GM18907 (cell line): ENCODE results near the gene GLRX5.
A peak's percentile ranks its signal among the peaks of the same experiment; 100 is the strongest.
"Not testable (repeated sequence)": the region's sequence is repeated elsewhere in the genome, so short reads cannot be mapped to it uniquely, and the experiment has no call there.

ENCODE experiments used
- ATAC-seq: cut with Tn5 transposase; IDR thresholded peaks from one replicate; pipeline ENCODE4 v1.9.1; 2021; ENCODE audit warnings: mild to moderate bottlenecking, moderate library complexity; ENCODE audit not compliant: unreplicated experiment

The GLRX5 gene

GRCh38 chr14:95498622-95499353, 36.1 kb upstream of the GLRX5 start:
- ATAC-seq: no peak

- no peak for ATAC-seq
Measured at GRCh38 chr14:95499354-95499750, 35.5 kb upstream of the GLRX5 start.

- no peak for ATAC-seq
Measured at GRCh38 chr14:95500201-95500681, 34.6 kb upstream of the GLRX5 start.

GRCh38 chr14:95500772-95501401, 34.0 kb upstream of the GLRX5 start:
- ATAC-seq: no peak

GRCh38 chr14:95502381-95502950, 32.4 kb upstream of the GLRX5 start:
- ATAC-seq: no peak

- ATAC-seq: peak; percentile 52
Measured at GRCh38 chr14:95503365-95504134, 31.3 kb upstream of the GLRX5 start.

GRCh38 chr14:95504135-95505029, 30.5 kb upstream of the GLRX5 start:
- peak; percentile 28 for ATAC-seq

- ATAC-seq: no peak
Measured at GRCh38 chr14:95505030-95505589, 29.7 kb upstream of the GLRX5 start.

GRCh38 chr14:95507174-95507573, 27.7 kb upstream of the GLRX5 start:
- ATAC-seq: no peak

- peak; percentile 57 for ATAC-seq
Measured at GRCh38 chr14:95507701-95508103, 27.1 kb upstream of the GLRX5 start.

- ATAC-seq: no peak
Measured at GRCh38 chr14:95508377-95508776, 26.5 kb upstream of the GLRX5 start.

- ATAC-seq: no peak
Measured at GRCh38 chr14:95509495-95509894, 25.4 kb upstream of the GLRX5 start.

GRCh38 chr14:95510344-95510743, 24.5 kb upstream of the GLRX5 start:
- ATAC-seq: not testable (repeated sequence)

- no peak for ATAC-seq
Measured at GRCh38 chr14:95510804-95511203, 24.0 kb upstream of the GLRX5 start.

- no peak for ATAC-seq
Measured at GRCh38 chr14:95511687-95512086, 23.2 kb upstream of the GLRX5 start.

GRCh38 chr14:95513291-95513690, 21.6 kb upstream of the GLRX5 start:
- no peak for ATAC-seq

GRCh38 chr14:95514131-95515079, 20.4 kb upstream of the GLRX5 start:
- no peak for ATAC-seq

- ATAC-seq: no peak
Measured at GRCh38 chr14:95515080-95515489, 19.8 kb upstream of the GLRX5 start.
